GM21717 (cell line): ENCODE measurements around the gene NPR1.
"Not testable (repeated sequence)": the region's sequence is repeated elsewhere in the genome, so short reads cannot be mapped to it uniquely, and the experiment has no call there.

Experiments used
- ATAC-seq: cut with Tn5 transposase; IDR thresholded peaks from one replicate; pipeline ENCODE4 v1.9.1; 2021; ENCODE audit warnings: mild to moderate bottlenecking, moderate library complexity; ENCODE audit not compliant: unreplicated experiment

The NPR1 gene

DNA sequence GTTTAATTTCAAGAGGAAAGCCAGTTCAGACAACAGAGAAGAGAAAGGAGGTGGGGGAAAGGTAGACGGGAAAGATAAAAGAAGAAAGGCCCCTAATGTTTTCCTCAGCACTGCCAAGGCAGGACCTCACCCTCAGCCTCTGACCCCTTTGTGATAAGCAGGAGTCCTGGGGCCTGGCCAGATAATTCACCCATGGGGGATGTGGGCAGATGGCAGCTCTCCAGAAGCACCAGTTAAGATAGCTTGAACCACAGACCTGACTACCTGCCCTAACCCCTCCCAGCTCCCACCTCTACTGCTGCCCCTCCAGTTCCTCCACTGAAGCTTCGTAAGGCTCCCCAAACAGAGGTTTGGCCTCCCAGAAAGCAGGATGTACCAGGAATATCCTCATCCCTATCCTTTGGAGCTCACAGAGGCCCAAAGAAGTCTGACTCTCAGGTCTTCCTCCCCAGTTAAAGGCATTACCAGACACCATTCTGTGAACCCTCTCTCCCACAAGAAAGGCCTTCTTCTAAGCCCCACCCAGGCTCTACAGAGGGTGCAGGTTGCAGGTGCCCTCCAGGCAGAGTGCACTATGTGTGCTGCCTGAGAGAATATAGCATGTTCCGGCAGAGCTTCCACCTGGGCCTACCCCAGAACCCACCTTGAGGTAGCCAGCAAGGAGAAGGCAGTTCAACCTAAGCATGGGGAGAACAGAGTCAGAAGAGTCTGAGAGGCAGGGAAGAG lies 29.2 kb upstream of the NPR1 start:
- no peak for ATAC-seq

DNA sequence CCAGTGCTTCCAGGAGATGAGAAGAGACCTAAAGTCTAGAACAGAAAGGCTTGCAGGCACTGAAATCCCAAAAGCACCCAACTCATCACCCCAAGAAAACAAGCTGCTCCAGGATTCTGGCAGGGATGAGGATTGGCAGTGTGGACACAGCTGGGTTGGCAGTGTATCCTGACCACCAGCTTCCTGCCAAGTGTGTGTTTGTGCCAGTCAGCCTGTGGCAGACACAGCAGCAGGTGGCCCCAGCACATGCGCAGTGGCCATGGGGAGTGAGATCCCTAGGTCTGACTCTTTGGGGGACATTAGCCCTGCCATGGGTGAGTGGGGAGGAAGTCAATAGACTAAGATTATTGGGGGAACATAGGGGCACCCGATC lies 28.6 kb upstream of the NPR1 start:
- no peak for ATAC-seq

DNA sequence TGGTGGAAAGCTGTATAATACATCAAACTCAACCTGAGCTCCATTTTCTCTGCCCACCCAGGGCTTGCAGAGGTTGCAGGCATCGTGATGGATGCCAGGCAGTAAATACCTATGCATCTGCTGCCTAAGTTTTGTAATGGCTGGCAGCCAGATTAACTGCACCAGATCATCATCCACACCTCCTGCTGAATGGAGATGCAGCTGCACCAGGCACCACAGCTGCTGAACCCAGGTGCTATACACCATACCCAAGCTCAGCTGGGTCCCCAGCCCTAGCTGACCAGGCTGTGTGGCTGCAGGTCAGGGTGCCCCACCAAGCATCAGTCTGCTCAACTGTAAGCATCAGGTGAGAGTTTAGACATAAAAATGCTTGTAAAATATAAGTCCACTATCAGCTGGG lies 26.7 kb upstream of the NPR1 start:
- ATAC-seq: no peak

DNA sequence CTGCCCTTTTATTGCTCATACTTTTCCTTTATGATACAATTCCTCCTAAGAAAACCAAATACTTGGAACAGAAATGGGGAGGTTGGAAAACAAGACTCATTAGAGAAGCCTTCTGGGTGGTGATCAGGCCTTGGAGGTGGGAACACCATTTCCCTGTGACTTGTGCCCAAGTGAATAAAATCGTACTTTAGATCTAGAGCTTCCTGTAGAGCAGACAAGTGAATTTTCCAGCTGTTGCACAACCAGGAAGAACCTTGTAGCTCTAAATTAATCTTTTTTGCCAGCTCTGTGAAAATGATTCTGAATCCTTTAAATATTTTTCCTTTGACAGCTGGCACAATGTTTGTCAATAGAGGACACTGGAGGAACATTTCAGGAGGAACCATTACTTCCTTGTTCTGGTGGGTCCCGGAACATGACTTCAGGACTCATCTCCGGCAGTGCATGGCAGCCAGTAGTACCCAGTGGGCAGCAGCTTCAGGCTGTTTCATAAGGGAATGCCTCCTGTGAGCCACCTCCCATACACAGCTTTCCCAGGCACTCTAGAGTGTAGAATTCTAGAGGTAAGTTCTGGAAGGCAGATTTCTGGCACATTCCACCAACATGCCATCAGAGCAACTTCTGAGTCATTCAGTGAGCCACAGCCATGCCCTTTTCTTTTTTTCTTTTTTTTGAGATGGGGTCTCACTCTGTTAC lies 25.5 kb upstream of the NPR1 start:
- ATAC-seq: no peak

DNA sequence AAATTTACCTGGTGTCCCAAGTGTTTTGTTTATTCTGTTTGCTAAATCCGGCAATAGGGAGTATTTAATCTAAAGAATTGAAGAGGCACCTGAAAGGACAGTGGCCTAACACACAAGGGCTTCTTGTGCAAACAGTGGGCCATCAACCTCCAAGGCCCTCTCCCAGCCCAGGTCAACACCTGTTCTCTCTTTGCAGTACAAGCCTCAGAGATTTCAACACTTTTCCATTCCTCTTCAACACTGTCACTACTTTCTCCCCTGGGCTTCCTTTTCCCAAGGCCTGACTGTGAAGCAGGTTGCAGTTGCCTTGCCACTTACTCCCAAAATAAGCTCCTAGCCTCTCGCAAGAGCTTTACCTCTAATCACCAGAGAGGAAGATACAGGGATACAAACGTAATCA lies 23.2 kb upstream of the NPR1 start:
- ATAC-seq: no peak

DNA sequence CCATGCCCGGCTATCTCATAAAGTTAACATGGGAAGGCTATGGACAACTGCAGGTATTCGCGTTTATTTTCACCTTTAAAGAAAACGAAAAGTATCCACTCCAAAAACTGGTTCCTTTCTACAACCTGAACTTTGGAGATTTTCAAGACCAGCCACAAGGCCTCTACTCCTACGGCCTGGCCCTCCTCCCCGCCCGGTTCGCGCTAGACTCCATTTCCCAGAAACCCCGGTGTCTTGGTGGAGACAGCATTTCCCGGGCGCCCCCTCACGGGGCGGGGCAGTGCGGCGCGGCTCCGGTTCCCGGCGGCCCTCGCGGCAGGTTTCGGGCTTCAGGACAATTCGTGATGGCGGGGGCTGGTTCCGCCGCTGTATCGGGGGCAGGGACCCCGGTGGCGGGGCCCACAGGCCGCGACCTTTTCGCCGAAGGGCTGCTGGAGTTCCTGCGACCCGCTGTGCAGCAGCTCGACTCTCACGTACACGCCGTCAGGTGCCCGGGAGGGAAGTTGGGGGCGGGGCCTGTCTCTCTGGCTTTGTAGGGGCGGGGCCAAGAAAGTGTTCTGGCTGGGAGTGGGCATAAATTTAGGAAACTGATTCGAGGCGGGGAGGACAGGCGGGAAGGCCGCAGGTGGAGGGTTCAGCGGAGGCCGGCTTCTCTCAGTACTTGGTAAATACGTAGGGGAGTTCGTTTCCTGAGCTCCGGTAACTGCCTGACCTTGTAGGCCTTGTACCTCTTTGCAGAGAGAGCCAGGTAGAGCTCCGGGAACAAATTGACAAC lies 19.9 kb upstream of the NPR1 start, which contains the start of gene SNAPIN:
TSS of gene SNAPIN (plus strand) at position 304 of the 775 bp plus-strand sequence. CDS start at position 345, 41 bp downstream.
- ATAC-seq: peak; percentile 88

DNA sequence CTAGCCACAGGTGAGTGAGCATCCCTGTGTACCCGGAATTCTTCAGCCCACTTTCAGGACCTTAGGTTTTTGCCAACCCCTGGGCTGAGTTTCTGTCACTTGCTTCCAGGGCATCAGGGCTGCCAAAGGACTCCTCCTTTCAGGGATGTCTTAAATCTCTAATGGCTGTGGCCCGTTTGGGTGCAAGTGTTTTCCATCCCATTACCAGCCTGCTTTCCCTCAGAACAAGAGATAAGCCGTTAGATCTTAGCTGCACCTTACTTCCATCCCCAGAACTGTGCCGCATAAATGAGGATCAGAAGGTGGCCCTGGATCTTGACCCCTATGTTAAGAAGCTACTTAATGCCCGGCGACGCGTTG lies 19.3 kb upstream of the NPR1 start:
- no peak for ATAC-seq

DNA sequence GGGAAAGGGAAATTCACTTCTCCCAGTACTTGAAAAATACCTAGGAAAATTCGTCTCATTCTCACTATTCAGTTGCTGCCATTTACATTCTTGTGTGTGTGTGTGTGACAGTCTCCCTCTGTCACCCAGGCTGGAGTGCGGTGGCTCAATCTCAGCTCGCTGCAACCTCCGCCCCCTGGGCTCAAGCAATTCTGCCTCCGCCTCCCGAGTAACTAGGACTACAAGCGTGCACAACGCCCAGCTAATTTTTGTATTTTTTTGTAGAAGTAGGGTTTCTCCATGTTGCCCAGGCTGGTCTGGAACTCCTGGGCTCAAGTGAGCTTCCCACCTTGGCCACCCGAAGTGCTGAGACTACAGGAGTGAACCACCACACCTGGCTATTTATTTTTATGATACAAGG lies 18.8 kb upstream of the NPR1 start:
- ATAC-seq: no peak

DNA sequence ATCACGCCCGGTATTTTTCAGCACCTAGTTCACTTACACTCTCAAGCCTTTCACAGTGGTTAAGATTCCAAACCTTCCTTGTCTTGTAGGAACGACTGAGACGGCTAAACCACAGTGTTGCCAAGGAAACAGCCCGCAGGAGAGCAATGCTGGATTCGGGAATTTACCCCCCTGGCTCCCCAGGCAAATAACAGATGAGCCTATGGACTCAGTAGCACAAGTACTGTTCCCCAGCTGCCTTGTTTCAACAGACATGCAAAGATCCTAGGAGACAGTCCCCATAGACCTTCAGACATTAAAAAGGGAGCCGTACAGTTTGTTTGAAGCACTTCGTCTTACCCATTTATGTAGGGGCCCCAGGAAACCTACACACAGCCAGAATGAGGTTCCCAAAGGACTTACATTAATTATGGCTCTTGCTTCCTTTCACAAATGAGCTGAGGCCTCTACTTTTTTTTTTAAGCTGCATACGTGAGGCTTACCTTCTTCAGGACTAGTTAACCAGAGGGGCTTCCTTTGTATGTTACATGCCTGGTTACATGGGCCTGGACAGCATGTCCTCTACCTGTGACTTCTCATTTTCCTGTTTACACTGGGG lies 17.3 kb upstream of the NPR1 start:
- ATAC-seq: no peak

DNA sequence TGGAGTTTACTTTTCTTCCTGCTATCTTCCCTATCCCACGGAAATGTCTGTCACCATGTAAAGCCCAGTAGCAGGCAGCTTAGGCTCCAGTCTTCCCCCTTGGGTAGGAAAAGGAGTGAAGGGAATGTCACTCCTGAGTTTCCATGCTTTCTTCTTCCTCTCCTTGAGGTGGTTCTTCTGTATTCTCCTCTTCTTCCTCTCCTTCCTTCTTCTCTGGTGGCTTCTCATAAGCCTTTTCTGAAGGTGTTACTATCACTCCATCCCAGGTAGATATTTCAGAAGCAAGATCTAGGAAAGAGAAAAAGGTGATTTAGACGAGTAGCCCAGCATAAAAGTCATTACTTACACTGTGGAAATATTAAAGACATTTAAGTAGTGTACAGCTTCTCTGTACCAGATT lies 16.2 kb upstream of the NPR1 start:
- ATAC-seq: no peak

DNA sequence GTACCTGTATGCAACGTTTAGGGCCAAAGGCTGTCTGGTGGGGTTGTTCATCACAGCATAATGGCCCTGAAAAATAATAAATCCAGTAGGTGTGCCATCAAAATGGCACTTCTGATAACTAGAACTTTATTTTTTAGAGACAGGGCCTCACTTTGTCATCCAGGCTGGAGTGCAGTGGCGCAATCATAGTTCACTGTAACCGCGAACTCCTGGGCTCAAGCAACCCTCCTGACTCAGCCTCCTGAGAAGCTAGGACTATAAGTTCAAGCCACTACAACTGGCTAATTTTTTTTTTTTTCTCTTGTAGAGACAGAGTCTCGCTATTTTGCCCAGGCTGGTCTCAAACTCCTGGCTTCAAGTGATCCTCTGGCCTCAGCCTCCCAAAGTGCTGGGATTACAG lies 15.3 kb upstream of the NPR1 start:
- no peak for ATAC-seq

DNA sequence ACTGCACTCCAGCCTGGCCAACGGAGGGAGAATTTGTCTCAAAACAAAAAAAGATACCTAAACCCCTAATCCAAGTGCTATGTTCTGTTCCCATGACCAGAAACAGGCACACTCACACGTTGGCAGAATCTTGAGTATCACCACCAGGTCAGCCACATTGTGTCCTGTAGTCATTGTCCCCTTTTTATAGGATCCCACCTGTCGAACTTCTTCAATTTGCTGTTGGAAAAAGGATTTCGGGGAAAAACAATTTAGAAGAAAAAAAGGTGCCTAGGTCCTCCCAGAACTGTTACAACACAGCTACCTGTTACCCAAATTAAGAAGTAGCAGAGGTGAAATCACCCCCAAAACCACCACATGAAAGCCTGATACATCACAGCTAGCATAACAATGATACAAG lies 11.0 kb upstream of the NPR1 start:
- no peak for ATAC-seq

DNA sequence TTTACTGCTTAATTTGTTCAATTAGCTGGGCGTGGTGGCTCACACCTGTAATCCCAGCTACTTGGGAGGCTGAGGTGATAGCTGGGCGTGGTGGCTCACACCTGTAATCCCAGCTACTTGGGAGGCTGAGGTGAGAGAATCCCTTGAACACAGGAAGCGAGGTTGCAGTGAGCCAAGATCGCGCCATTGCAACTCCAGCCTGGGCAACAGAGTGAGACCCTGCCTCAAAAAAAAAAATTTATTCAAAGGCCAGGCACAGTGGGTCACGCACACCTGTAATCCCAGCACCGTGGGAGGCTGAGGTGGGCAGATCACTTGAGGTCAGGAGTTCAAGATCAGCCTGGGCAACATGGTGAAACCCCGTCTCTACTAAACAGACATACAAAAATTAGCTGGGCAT lies 9.8 kb upstream of the NPR1 start:
- not testable (repeated sequence) for ATAC-seq

DNA sequence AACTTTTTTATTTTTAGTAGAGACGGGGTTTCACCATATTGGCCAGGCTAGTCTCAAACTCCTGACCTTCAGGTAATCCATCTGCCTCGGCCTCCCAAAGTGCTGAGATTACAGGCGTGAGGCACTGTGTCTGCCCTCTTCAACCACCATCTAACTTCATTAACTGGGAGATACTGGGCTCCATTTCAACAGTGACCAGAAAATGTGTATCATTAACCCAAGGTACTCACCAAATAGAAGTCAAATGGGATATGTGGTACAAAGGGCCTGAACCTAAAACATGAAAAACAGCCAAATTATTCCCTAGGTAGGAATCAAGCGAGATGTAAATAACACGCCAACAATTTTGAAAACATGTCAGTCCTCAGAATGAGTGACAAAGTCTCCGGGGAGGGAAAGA lies 8.9 kb upstream of the NPR1 start:
- no peak for ATAC-seq

DNA sequence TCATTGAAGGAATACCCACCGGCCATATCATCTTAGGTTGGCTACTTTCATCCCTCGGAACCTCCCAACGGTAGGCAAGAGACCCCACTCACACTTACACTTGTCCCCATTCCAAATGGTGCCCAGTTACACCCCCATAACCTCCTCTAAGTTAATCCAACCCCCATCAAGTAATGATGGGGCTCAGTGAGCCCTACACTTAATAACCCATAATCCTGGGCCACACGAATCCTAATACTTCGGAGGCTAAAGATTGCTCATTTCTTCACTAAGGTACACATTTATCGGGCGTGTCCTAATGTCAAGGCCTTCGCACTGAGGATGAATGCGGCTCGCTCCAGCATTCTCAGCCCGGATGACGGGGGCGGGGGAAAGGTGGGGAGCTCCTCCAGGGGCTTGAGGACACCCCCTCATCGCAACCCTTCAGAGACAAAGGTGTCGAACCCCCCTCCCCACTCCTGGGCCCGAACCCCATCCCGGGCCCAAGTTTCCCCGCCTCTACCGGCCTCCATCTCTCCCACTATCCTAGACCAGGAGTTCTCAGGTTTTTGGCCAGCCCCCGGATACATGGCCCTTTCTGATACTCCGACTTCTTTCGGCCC lies 8.1 kb upstream of the NPR1 start:
- ATAC-seq: peak; percentile 4

DNA sequence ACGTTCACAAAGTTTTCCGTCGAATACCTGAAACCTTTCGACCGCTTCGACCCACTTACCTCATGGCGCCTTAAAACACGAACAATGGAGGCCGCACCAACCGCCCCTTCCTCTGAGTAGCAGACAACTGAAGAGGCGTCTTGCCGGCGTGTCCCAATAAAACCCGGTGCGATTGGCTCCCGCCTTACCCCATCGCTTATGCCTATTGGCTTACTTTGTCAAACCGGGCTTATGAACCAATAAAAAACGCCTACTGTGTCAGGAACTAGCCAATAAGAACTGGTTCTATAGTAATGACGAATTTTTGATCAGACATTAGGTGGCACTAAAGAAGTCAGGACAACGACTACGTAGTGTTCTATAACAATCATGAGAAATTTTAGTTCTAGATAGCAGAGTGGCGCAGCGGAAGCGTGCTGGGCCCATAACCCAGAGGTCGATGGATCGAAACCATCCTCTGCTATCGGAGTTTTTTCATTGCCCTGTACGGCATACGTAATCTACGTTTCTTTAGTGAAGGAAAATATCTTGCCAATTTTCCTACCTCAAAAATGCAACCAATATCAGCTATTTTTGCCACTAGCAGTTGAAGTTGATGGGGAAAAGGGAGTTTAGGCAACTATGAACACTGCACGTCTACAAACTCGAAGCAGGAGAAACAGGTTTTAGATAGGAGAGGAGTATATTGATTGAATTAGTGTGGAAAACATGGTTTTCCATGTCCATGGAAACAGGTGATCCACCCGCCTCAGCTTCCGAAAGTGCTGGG lies 7.4 kb upstream of the NPR1 start, which contains the start of gene ILF2:
TSS of gene ILF2 (minus strand) at position 135 of the 769 bp plus-strand sequence. CDS start at position 64, 71 bp downstream.
- ATAC-seq: peak; percentile 83

DNA sequence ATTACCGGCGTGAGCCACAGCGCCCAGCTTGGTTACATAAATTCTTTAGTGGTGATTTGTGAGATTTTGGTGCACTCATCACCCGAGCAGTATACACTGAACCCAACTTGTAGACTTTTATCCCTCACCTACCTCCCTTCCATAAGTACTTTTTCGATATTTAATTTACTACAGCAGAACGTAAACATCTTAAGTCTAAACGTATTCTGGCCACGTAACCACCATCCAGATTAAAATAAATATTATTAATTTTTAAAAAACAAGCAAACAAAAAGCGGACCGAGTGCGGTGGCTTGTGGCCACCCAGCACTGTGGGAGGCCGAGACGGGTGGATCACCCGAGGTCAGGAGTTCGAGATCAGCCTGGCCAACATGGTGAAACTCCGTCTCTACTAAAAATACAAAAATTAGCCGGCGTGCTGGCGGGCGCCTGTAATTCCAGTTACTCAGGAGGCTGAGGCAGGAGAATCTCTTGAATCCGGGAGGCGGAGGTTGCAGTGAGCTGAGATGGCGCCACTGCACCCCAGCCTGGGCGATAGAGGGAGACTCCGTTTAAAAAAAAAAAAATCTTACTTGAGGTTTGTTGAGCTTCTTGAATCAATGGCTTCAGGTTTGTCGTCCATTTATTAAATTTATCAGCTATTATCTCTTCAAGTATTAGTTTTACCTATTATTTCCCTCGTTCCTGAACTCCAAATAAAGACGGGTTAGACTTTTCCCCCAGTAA lies 6.7 kb upstream of the NPR1 start:
- ATAC-seq: peak; percentile 12

DNA sequence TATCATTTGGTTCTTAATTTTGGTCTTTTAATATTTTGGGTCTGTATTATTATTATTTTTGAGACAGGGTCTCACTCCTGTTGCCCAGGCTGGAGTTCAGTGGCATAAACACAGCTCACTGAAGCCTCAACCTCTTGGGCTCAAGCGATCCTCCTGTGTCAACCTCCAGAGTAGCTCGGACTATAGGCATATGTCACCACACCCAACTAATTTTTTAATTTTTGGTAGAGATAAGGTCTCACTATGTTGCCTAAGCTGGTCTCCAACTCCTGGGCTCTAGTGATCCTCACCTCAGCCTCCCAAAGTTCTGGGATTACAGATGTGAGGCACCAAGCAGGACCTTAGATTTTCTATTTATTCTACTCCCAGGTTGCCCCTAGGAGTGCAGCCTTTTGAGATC lies 5.0 kb upstream of the NPR1 start:
- no peak for ATAC-seq

DNA sequence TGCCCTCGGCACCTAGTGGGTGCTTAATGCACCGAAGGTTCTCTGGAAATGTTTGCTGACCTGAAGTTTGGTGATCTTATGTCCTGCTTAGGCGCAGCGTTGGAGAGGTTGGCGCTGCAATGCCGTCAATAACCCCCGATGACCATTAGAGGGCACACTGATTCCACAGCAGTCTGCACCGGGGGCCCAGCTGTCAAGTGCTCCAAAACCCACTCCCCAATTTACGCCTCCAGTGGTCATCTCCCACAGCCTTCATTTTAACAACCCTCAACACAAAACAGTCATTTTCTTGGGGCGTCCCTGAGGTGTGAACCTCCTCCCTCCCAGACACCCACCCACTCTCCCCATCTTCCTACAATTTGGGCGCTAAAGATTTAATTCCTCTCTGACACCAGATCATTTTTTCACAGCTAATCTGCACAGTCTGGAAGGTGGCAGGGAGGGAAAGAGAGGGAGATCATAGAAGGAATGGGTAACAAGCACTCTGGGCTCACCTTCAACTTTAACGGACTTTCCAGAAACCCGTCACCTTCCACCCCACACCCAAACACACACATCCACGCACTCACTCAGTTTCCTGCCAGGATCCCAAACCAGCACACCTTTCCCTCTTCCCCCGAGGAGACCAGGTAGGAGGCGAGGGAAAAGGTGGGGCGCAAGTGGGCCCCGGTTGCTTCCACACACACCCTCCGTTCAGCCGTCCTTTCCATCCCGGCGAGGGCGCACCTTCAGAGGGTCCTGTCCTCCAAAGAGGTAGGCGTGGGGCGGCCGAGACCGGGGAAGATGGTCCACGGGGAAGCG lies 570 bp upstream of the NPR1 start:
- ATAC-seq: no peak
